Measurements from ENCODE around the gene TTC19.
A peak's percentile ranks its signal among the peaks of the same experiment; 100 is the strongest.

TTC19 gene

GRCh38 chr17:15998031-15998562 is 1.5 kb upstream of the TTC19 start:
- H3K4me3 ChIP-seq (ENCODE audit: low read depth, low read length) = no peak overlapping the region
- no peak for TF ChIP-seq CTCF (conservative IDR thresholded peaks at IDR 0.05; ENCODE audit: low read depth, low read length)
- no peak for DNase-seq (ENCODE audit: low read depth)

GRCh38 chr17:15999974-16000827 is 577 bp downstream of the TTC19 start:
- H3K4me3 ChIP-seq (ENCODE audit: low read depth, low read length) = peak overlapping the region; percentile 87
- peak; percentile 45 for DNase-seq (ENCODE audit: low read depth)
- TF ChIP-seq CTCF (conservative IDR thresholded peaks at IDR 0.05; ENCODE audit: low read depth, low read length) = no peak

GRCh38 chr17:16001226-16001897 is 1.7 kb downstream of the TTC19 start:
- H3K4me3 ChIP-seq (ENCODE audit: low read depth, low read length) = no peak overlapping the region
- TF ChIP-seq CTCF (conservative IDR thresholded peaks at IDR 0.05; ENCODE audit: low read depth, low read length) = no peak
- peak; percentile 25 for DNase-seq (ENCODE audit: low read depth)

- TF ChIP-seq CTCF (conservative IDR thresholded peaks at IDR 0.05; ENCODE audit: low read depth, low read length) = no peak
- H3K4me3 ChIP-seq (ENCODE audit: low read depth, low read length) = no peak overlapping the region
- DNase-seq (ENCODE audit: low read depth) = no peak
Observed at GRCh38 chr17:16002708-16003260, 3.2 kb downstream of the TTC19 start.

- H3K4me3 ChIP-seq (ENCODE audit: low read depth, low read length) = no peak overlapping the region
- TF ChIP-seq CTCF (conservative IDR thresholded peaks at IDR 0.05; ENCODE audit: low read depth, low read length) = no peak
- no peak for DNase-seq (ENCODE audit: low read depth)
Observed at GRCh38 chr17:16003841-16004240, 4.2 kb downstream of the TTC19 start.

GRCh38 chr17:16005636-16006035 is 6.0 kb downstream of the TTC19 start:
- no peak for DNase-seq (ENCODE audit: low read depth)
- no peak for TF ChIP-seq CTCF (conservative IDR thresholded peaks at IDR 0.05; ENCODE audit: low read depth, low read length)
- no peak overlapping the region for H3K4me3 ChIP-seq (ENCODE audit: low read depth, low read length)
